Heart left ventricle (tissue), 13 donors: ENCODE measurements around the gene PRICKLE3.

Experiments used
- CTCF ChIP-seq, 12 donors: fragments of 200-600 bp; sonication (generic) in 4 of 12; IDR thresholded peaks; one replicate each; pipeline versions ENCODE4 v1.5.0 to v1.8.0; 2018 to 2022; ENCODE audit warnings: antibody characterized with exemption in 12 of 12, mild to moderate bottlenecking in 5 of 12
- POLR2A ChIP-seq, 2 donors: fragments of 450-650 bp; IDR thresholded peaks; one replicate each; pipeline ENCODE4 v1.6.1; 2017; ENCODE audit warnings: antibody characterized with exemption in 2 of 2, mild to moderate bottlenecking in 2 of 2, moderate library complexity in 2 of 2
- donor health status: ischemic (EF 13 %, LVEDD 7.1; RV severe dilation, severe dysfunction).
- donor health status: DM: no; HTN: yes; CAD: no.
- donor health status: DM: no; HTN: no; CAD: no.
- donor health status: ischemic (EF 25% LVEDD 6.9; RV normal size, moderate dysfunction).
- donor health status: ischemic (EF 25% LVEDD 5.7; RV mildly dilated, moderate dysfunction).
- donor health status: ischemic (EF 35%, LVEDD 5.7; RV mildly dilated, moderate dysfunction).
- donor health status: nonischemic (EF 11% LVEDD 7.7; RV severe dilation, severe dysfunction).
- donor health status: DM: yes; HTN: yes; CAD: no.
- donor health status: PGD.
- donor health status: ischemic (EF 29% LVEDD 5.4; RV normal size, mild dysfunction).
- donor health status: nonischemic (EF 23%, LVEDD 6.1; RV moderate dilation, normal function).

GRCh38 chrX:49230500-49231232 is 44.5 kb upstream of the PRICKLE3 start:
- TF ChIP-seq CTCF (IDR thresholded peaks at IDR 0.05) (peak in 2 of 12 donors; percentile 18 to 27), POLR2A (IDR thresholded peaks at IDR 0.05) (no peak)
